HEK293T (cell line): ENCODE data around the gene TTC7B.

Experiments used
- ARNT ChIP-seq: fragments of 450-650 bp; IDR thresholded peaks from 2 replicates; pipeline ENCODE4 v1.6.1; 2017; ENCODE audit warnings: mild to moderate bottlenecking
- CTBP1 ChIP-seq: fragments of 450-650 bp; IDR thresholded peaks from 2 replicates; pipeline ENCODE4 v1.6.1; 2016; ENCODE audit warnings: borderline replicate concordance
- ELF4 ChIP-seq: fragments of 450-650 bp; IDR thresholded peaks from 2 replicates; pipeline ENCODE4 v1.6.1; 2017; ENCODE audit warnings: antibody characterized with exemption
- FOXA1 ChIP-seq: fragments of 450-650 bp; IDR thresholded peaks from 2 replicates; pipeline ENCODE4 v1.6.1; 2016; ENCODE audit warnings: mild to moderate bottlenecking
- FOXK2 ChIP-seq: fragments of 450-650 bp; IDR thresholded peaks from 2 replicates; pipeline ENCODE4 v1.6.1; 2016; ENCODE audit warnings: mild to moderate bottlenecking
- FOXM1 ChIP-seq: fragments of 450-650 bp; IDR thresholded peaks from 2 replicates; pipeline ENCODE4 v1.6.1; 2017; ENCODE audit warnings: mild to moderate bottlenecking, borderline replicate concordance
- HDGF ChIP-seq: fragments of 450-650 bp; IDR thresholded peaks from 2 replicates; pipeline ENCODE4 v1.6.1; 2017; ENCODE audit warnings: antibody characterized with exemption, borderline replicate concordance
- NFRKB ChIP-seq: fragments of 450-650 bp; IDR thresholded peaks from 2 replicates; pipeline ENCODE4 v1.6.1; 2016; ENCODE audit warnings: mild to moderate bottlenecking, moderate library complexity
- SP1 ChIP-seq: fragments of 450-650 bp; IDR thresholded peaks from 2 replicates; pipeline ENCODE4 v1.6.1; 2017
- SUZ12 ChIP-seq: fragments of 450-650 bp; IDR thresholded peaks from 2 replicates; pipeline ENCODE4 v1.6.1; 2016; ENCODE audit warnings: mild to moderate bottlenecking
- TARDBP ChIP-seq: fragments of 450-650 bp; IDR thresholded peaks from 2 replicates; pipeline ENCODE4 v1.6.1; 2016
- ZNF384 ChIP-seq: fragments of 450-650 bp; IDR thresholded peaks from 2 replicates; pipeline ENCODE4 v1.6.1; 2016

DNA sequence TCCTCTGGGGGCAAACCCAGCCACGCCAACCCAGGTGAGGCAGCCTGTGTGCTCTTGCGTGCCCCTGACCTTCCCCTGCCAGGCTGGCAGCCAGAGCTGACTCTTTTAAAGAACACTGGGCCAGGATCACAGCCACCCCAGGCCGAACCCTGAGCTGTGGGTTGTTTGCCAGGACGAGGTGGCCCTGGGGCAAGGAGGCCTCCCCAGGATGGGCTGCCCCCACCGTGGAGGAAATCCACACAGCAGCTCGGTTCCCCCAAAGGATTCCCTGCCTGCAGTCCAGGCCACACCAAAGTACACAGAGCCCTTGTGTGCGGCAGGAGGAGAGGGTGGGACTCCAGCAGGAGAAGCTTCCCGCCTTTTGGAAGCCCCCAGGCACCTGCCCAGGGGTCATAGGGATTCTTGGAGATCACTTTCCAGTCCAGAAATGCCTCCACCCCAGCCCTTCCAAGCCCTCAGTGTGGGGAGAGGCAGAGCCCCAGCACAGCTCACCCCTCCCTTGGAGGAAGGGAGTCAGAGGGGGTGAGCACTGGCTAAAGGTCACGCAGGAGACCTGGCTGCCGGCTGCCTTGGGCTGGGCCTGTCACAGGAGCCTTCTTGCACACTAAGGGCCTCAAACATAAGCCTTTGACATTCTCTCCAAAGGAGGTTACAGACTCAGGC is 303.8 kb downstream of the TTC7B start:
- no peak for TF ChIP-seq SP1
- no peak for TF ChIP-seq ZNF384
- no peak for TF ChIP-seq TARDBP
- TF ChIP-seq SUZ12, result no peak
- no peak for TF ChIP-seq FOXM1
- no peak for TF ChIP-seq HDGF
- no peak for TF ChIP-seq CTBP1
- TF ChIP-seq FOXK2, result no peak
- TF ChIP-seq ARNT, result no peak
- TF ChIP-seq ELF4, result no peak
- TF ChIP-seq FOXA1, result no peak
- TF ChIP-seq NFRKB, result no peak
